ENCODE results near the gene LPO.

The LPO gene

GRCh38 chr17:58284613-58285421 is 46.4 kb downstream of the LPO start:
- CTCF ChIA-PET = interaction anchor here (1.0 to 3.2 kb wide), 6 partner anchors 9 to 35 kb away, joined by 3 to 9 read pairs (median 5); no protein-coding TSS in a partner anchor
- DNase-seq (ENCODE audit: extremely low spot score) = no peak
- no peak for TF ChIP-seq CTCF (IDR thresholded peaks at IDR 0.05; ENCODE audit: control extremely low read depth, extremely low read depth, low read depth, missing control alignments)
- POLR2A ChIA-PET = no interaction called here

DNA sequence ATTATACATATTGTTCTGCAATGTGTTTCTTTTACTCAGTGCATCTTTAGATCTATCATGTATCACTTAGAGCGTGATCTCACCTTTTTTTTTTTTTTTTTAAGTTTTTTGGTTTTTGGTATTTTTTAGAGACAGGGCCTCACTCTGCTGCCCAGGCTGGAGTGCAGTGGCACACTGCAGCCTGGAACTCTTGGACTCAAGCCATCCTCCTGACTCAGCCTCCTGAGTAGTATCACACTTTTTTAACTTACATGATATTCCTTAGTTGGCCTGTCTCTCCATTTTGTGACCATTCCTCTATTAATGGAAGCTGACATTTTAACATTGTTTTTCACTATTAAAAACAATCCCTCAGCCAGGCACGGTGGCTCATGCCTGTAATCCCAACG is 47.0 kb downstream of the LPO start:
- no peak for TF ChIP-seq CTCF (IDR thresholded peaks at IDR 0.05; ENCODE audit: control extremely low read depth, extremely low read depth, low read depth, missing control alignments)
- POLR2A ChIA-PET = no interaction called here
- CTCF ChIA-PET = interaction anchor here (1.2 to 3.2 kb wide), 5 partner anchors 9 to 36 kb away, joined by 3 to 9 read pairs (median 5); no protein-coding TSS in a partner anchor
- DNase-seq (ENCODE audit: extremely low spot score) = no peak

DNA sequence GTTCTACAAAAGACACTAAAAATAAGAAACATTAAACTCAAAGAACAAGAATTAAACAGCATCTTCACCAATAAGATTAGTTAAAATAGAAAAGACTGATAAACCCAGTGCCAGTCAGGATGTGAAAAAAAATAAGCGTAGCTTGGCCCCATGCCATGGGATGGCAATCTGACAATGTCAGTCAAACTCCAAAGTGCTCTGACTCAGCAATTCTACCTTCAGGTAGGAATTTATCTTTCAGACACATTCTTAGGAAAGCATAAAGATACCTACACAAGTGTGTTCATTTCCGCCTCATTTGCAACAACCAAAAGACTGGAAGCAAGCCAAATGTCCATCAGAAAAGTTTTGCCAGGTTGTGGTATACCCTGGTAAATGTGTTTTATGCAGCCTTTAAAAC is 51.5 kb downstream of the LPO start:
- ChIA-PET POLR2A (no interaction called here), CTCF (interaction anchor here (2.1 kb wide), 1 partner anchor 14 kb away, joined by 6 read pairs; no protein-coding TSS in a partner anchor)
- no peak for DNase-seq (ENCODE audit: extremely low spot score)
- no peak for TF ChIP-seq CTCF (IDR thresholded peaks at IDR 0.05; ENCODE audit: control extremely low read depth, extremely low read depth, low read depth, missing control alignments)

DNA sequence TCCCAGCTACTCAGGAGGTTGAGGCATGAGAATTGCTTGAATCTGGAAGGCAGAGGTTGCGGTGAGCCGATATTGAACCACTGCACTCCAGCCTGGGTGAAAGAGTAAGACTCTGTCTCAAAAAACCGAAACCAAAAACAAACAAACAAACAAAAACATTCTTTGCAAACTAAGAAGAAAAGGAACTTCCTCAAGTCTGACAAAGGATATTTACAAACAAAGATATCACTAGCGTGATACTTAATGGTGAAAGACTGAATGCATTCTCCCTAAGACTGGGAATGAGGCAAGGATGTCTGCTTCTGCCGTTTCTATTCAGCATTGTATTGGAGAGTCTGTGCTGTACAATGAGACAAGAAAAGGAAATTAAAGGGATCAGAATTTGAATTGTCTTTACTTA is 52.9 kb downstream of the LPO start:
- ChIA-PET POLR2A (no interaction called here), CTCF (interaction anchor here (2.8 kb wide), 1 partner anchor 13 kb away, joined by 13 read pairs; no protein-coding TSS in a partner anchor)
- DNase-seq (ENCODE audit: extremely low spot score) = no peak
- no peak for TF ChIP-seq CTCF (IDR thresholded peaks at IDR 0.05; ENCODE audit: control extremely low read depth, extremely low read depth, low read depth, missing control alignments)

GRCh38 chr17:58294034-58294433 is 55.6 kb downstream of the LPO start:
- DNase-seq (ENCODE audit: extremely low spot score) = no peak
- no peak for TF ChIP-seq CTCF (IDR thresholded peaks at IDR 0.05; ENCODE audit: control extremely low read depth, extremely low read depth, low read depth, missing control alignments)
- CTCF ChIA-PET = interaction anchor here (1.0 to 1.3 kb wide), 3 partner anchors 9 to 23 kb away, joined by 3 to 7 read pairs (median 4); no protein-coding TSS in a partner anchor
- POLR2A ChIA-PET = no interaction called here

- TF ChIP-seq CTCF (IDR thresholded peaks at IDR 0.05; ENCODE audit: control extremely low read depth, extremely low read depth, low read depth, missing control alignments) = no peak
- POLR2A ChIA-PET = no interaction called here
- CTCF ChIA-PET = interaction anchor here (2.0 kb wide), 1 partner anchor 50 kb away, joined by 4 read pairs; no protein-coding TSS in a partner anchor
- DNase-seq (ENCODE audit: extremely low spot score) = no peak
These were observed 62.0 kb downstream of the LPO start for GRCh38 chr17:58300336-58300735.
